ENCODE results near the gene ADGRA1.

DNA sequence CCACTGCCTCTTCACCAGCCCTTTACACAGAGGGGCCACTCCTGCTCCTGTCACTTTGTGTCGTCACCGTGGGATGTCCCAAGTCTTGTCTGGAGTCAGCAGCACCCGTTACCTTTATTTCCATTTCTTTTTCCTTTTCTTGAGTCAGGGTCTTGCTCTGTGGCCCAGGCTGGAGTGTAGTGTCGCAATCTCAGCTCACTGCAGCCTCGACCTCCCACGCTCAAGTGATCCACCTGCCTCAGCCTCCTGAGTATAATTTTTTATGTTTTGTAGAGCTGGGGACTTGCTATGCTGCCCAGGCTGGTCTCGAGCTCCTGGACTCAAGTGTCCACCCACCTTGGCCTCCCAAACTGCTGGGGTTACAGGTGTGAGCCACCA is 28.6 kb upstream of the ADGRA1 start:
- TF ChIP-seq EZH2 (IDR thresholded peaks at IDR 0.05; ENCODE audit: low read depth, unreplicated experiment) (no peak), CTCF (conservative IDR thresholded peaks at IDR 0.05; ENCODE audit: low read depth in 2 of 2) (no peak), EZH2phosphoT487 (IDR thresholded peaks at IDR 0.05; ENCODE audit: unreplicated experiment) (no peak), POLR2AphosphoS5 (IDR thresholded peaks at IDR 0.05; ENCODE audit: low read depth) (no peak), REST (IDR thresholded peaks at IDR 0.05; ENCODE audit: unreplicated experiment) (no peak), ZNF114 (CRISPR knock-in tag; IDR thresholded peaks at IDR 0.05) (no peak)
- TF ChIP-seq, protein P1, sequence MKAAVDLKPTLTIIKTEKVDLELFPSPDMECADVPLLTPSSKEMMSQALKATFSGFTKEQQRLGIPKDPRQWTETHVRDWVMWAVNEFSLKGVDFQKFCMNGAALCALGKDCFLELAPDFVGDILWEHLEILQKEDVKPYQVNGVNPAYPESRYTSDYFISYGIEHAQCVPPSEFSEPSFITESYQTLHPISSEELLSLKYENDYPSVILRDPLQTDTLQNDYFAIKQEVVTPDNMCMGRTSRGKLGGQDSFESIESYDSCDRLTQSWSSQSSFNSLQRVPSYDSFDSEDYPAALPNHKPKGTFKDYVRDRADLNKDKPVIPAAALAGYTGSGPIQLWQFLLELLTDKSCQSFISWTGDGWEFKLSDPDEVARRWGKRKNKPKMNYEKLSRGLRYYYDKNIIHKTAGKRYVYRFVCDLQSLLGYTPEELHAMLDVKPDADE (IDR thresholded peaks at IDR 0.05) = no peak
